HepG2 (cell line): ENCODE measurements around the gene LTK. TPM values are rescaled to one million over a fixed set of nuclear protein-coding genes. Genes with fewer than 3 reads are reported as not detected.

Experiments used
- ARHGAP35 ChIP-seq: sonication (generic); formaldehyde crosslinking; IDR thresholded peaks from 2 replicates; pipeline ENCODE4 v1.9.0; 2022; ENCODE audit warnings: mild to moderate bottlenecking, inconsistent platforms, moderate library complexity, missing genetic modification reagents, borderline replicate concordance
- CENPX ChIP-seq: sonication (generic); formaldehyde crosslinking; IDR thresholded peaks from 2 replicates; pipeline ENCODE4 v1.9.0; 2021; ENCODE audit warnings: mild to moderate bottlenecking, missing genetic modification reagents, moderate library complexity
- ELF4 ChIP-seq: sonication (generic); formaldehyde crosslinking; IDR thresholded peaks from 2 replicates; pipeline ENCODE4 v1.5.0; 2020; ENCODE audit warnings: missing genetic modification reagents, mild to moderate bottlenecking, moderate library complexity, borderline replicate concordance
- HNF1A ChIP-seq, 2 experiments: sonication (generic) in 1 of 2; formaldehyde crosslinking in 1 of 2; IDR thresholded peaks; 2 replicates each; pipeline versions ENCODE4 v1.4.0 to v1.6.1; 2016 to 2020; ENCODE audit warnings: borderline replicate concordance in 1 of 2, low read depth in 1 of 2, mild to moderate bottlenecking in 1 of 2, missing genetic modification reagents in 1 of 2
- IKZF5 ChIP-seq: IDR thresholded peaks from 2 replicates; pipeline ENCODE4 v1.6.1; 2018; ENCODE audit warnings: missing genetic modification reagents, mild to moderate bottlenecking, missing compliant biosample characterization
- MEIS2 ChIP-seq: sonication (generic); formaldehyde crosslinking; IDR thresholded peaks from 2 replicates; pipeline ENCODE4 v1.9.0; 2021; ENCODE audit warnings: mild to moderate bottlenecking, missing genetic modification reagents
- PPARG ChIP-seq: conservative IDR thresholded peaks from 2 replicates; pipeline ENCODE4 v1.6.1; 2016; ENCODE audit warnings: missing biosample characterization, missing genetic modification reagents
- SMAD3 ChIP-seq: sonication (generic); formaldehyde crosslinking; IDR thresholded peaks from 2 replicates; pipeline ENCODE4 v1.4.0; 2020; ENCODE audit warnings: missing genetic modification reagents
- SSRP1 ChIP-seq: IDR thresholded peaks from 2 replicates; pipeline ENCODE4 v1.6.1; 2016; ENCODE audit warnings: control low read depth
- TAF1 ChIP-seq: sonication (generic); formaldehyde crosslinking; IDR thresholded peaks from 2 replicates; pipeline ENCODE4 v1.4.0; 2020; ENCODE audit warnings: missing genetic modification reagents
- ZFAT ChIP-seq: sonication (generic); formaldehyde crosslinking; conservative IDR thresholded peaks from 2 replicates; pipeline ENCODE4 v1.8.1; 2023; ENCODE audit warnings: missing genetic modification reagents, inconsistent platforms
- ZFP1 ChIP-seq: IDR thresholded peaks from 2 replicates; pipeline ENCODE4 v1.6.1; 2016
- ZIK1 ChIP-seq: sonication (generic); formaldehyde crosslinking; IDR thresholded peaks from 2 replicates; pipeline ENCODE4 v1.5.0; 2020; ENCODE audit warnings: mild to moderate bottlenecking, low read depth, missing genetic modification reagents, borderline replicate concordance
- ZMAT5 ChIP-seq: sonication (generic); formaldehyde crosslinking; IDR thresholded peaks from 2 replicates; pipeline ENCODE4 v1.5.0; 2020; ENCODE audit warnings: mild to moderate bottlenecking, low read depth, missing genetic modification reagents, borderline replicate concordance
- ZNF232 ChIP-seq: sonication (generic); formaldehyde crosslinking; IDR thresholded peaks from 2 replicates; pipeline ENCODE4 v1.4.0; 2020; ENCODE audit warnings: missing genetic modification reagents, borderline replicate concordance
- ZNF256 ChIP-seq: sonication (generic); formaldehyde crosslinking; conservative IDR thresholded peaks from 2 replicates; pipeline ENCODE4 v1.4.0; 2020; ENCODE audit warnings: missing genetic modification reagents
- ZNF556 ChIP-seq: sonication (generic); formaldehyde crosslinking; IDR thresholded peaks from 2 replicates; pipeline ENCODE4 v1.4.0; 2020; ENCODE audit warnings: mild to moderate bottlenecking, missing genetic modification reagents, borderline replicate concordance
- ZNF558 ChIP-seq: sonication (generic); formaldehyde crosslinking; IDR thresholded peaks from 2 replicates; pipeline ENCODE4 v1.9.0; 2022; ENCODE audit warnings: mild to moderate bottlenecking, missing genetic modification reagents, borderline replicate concordance
- ZNF572 ChIP-seq: sonication (generic); formaldehyde crosslinking; IDR thresholded peaks from 2 replicates; pipeline ENCODE4 v1.5.1; 2020; ENCODE audit warnings: mild to moderate bottlenecking, missing genetic modification reagents
- ZNF615 ChIP-seq: sonication (generic); formaldehyde crosslinking; IDR thresholded peaks from 2 replicates; pipeline ENCODE4 v1.5.0; 2020; ENCODE audit warnings: mild to moderate bottlenecking, missing genetic modification reagents, borderline replicate concordance
- ZNF703 ChIP-seq: sonication (generic); formaldehyde crosslinking; IDR thresholded peaks from 2 replicates; pipeline ENCODE4 v1.5.1; 2020; ENCODE audit warnings: missing genetic modification reagents, mild to moderate bottlenecking, moderate library complexity, borderline replicate concordance
- ZNF746 ChIP-seq: sonication (generic); formaldehyde crosslinking; IDR thresholded peaks from 2 replicates; pipeline ENCODE4 v1.8.0; 2022; ENCODE audit warnings: mild to moderate bottlenecking, missing genetic modification reagents
- ZNF768 ChIP-seq: sonication (generic); formaldehyde crosslinking; IDR thresholded peaks from 2 replicates; pipeline ENCODE4 v1.4.0; 2020; ENCODE audit warnings: missing genetic modification reagents
- ZNF879 ChIP-seq: sonication (generic); formaldehyde crosslinking; IDR thresholded peaks from 2 replicates; pipeline ENCODE4 v1.8.1; 2023; ENCODE audit warnings: missing genetic modification reagents
- polyA plus RNA-seq, 8 experiments: library from polyadenylated mRNA; depleted of rRNA in 3 of 8; stranded (reverse) in 7 of 8; unstranded in 1 of 8; fragments of >200 nt; fragmentation: Illumina TruSeq in 4 of 8; extraction: Trizol in 4 of 8; gene quantifications; 2 replicates each; pipeline versions ENCODE4 v1.2.1 to v1.2.3, GENCODE V29; 2011 to 2016; ENCODE audit warnings: low read depth in 4 of 8, missing spikeins in 1 of 8, mixed read lengths in 1 of 8; ENCODE audit not compliant: insufficient read depth in 1 of 8
- total RNA-seq, 5 experiments: library from RNA; depleted of rRNA; stranded (reverse); fragments of >200 nt; fragmentation: Illumina TruSeq; extraction: Trizol; gene quantifications; 2 replicates each; pipeline ENCODE4 v1.2.3, GENCODE V29; 2016; ENCODE audit warnings: low read depth in 1 of 5

Gene LTK
- total and polyA plus RNA-seq, 2 of the 13 experiments (the other 11 are each of a cell fraction or from before 2014, with no cell fraction given): 0.01 TPM; not detected in 1

GRCh38 chr15:41494922-41495735, 18.5 kb downstream of the LTK start (continued):
- TF ChIP-seq IKZF5 (no peak), ARHGAP35 (CRISPR knock-in tag) (no peak), ZNF256 (CRISPR knock-in tag) (0 out of 2 replicates have a peak, but pooled peaks have one; percentile 13), ZFP1 (CRISPR knock-in tag) (no peak), ZNF703 (CRISPR knock-in tag) (0 out of 2 replicates have a peak, but pooled peaks have one; percentile 67), SMAD3 (CRISPR knock-in tag) (0 out of 2 replicates have a peak, but pooled peaks have one; percentile 3), ZNF746 (CRISPR knock-in tag) (0 out of 2 replicates have a peak, but pooled peaks have one; percentile 55), TAF1 (CRISPR knock-in tag) (0 out of 2 replicates have a peak, but pooled peaks have one; percentile 12), ZNF558 (CRISPR knock-in tag) (0 out of 2 replicates have a peak, but pooled peaks have one; percentile 16), ZIK1 (CRISPR knock-in tag) (no peak), ZNF615 (CRISPR knock-in tag) (no peak), ZNF232 (CRISPR knock-in tag) (0 out of 2 replicates have a peak, but pooled peaks have one; percentile 30), ZFAT (0 out of 2 replicates have a peak, but pooled peaks have one; percentile 13), ZNF768 (0 out of 2 replicates have a peak, but pooled peaks have one; percentile 5), ZMAT5 (CRISPR knock-in tag) (no peak), MEIS2 (CRISPR knock-in tag) (peak; percentile 59; the same call in 1 of the 2 replicates), ZNF556 (CRISPR knock-in tag) (no peak), HNF1A (IDR thresholded peaks at IDR 0.05; ENCODE audit: low read depth) (no peak), HNF1A (CRISPR knock-in tag; IDR thresholded peaks at IDR 0.05; ENCODE audit: borderline replicate concordance) (no peak), PPARG (no peak), SSRP1 (CRISPR knock-in tag) (no peak), ELF4 (CRISPR knock-in tag) (peak; percentile 58; the same call in 1 of the 2 replicates), ZNF879 (CRISPR knock-in tag) (peak; percentile 35; the same call in 1 of the 2 replicates), ZNF572 (CRISPR knock-in tag) (peak; percentile 90), CENPX (CRISPR knock-in tag) (no peak)
